SK-N-SH treated with all-trans-retinoic acid at 6 μM for 48 hours (cell line): ENCODE measurements around the gene ASB11.
A peak's percentile ranks its signal among the peaks of the same experiment; 100 is the strongest.

Source experiments
- ATAC-seq: fragments of 200-7000 bp; cut with Tn5 transposase; 3 replicates; pipeline ENCODE4 v1.9.1; 2020; ENCODE audit warnings: mild to moderate bottlenecking, moderate library complexity
- ARNTL ChIP-seq: fragments of 450-650 bp; formaldehyde crosslinking; IDR thresholded peaks from 2 replicates; pipeline ENCODE4 v1.5.0; 2020; ENCODE audit warnings: low read depth, mild to moderate bottlenecking, moderate library complexity, borderline replicate concordance
- CSDC2 ChIP-seq: fragments of 250-450 bp; sonication (Bioruptor Pico); IDR thresholded peaks from 2 replicates; pipeline ENCODE4 v1.5.0; 2020; ENCODE audit warnings: mild to moderate bottlenecking, moderate library complexity
- ESRRG ChIP-seq: fragments of 250-450 bp; sonication (Bioruptor Pico); IDR thresholded peaks from 2 replicates; pipeline ENCODE4 v1.6.1; 2021; ENCODE audit warnings: mild to moderate bottlenecking
- ISL1 ChIP-seq: fragments of 250-450 bp; sonication (Bioruptor Pico); IDR thresholded peaks from 2 replicates; pipeline ENCODE4 v2.1.2; 2022; ENCODE audit warnings: mild to moderate bottlenecking, moderate library complexity
- OSR1 ChIP-seq: fragments of 250-450 bp; sonication (Bioruptor Pico); IDR thresholded peaks from 2 replicates; pipeline ENCODE4 v1.8.0; 2022; ENCODE audit warnings: moderate library complexity, mild to moderate bottlenecking, inconsistent platforms
- PATZ1 ChIP-seq: fragments of 250-450 bp; sonication (Bioruptor Pico); IDR thresholded peaks from 2 replicates; pipeline ENCODE4 v1.8.0; 2020; ENCODE audit warnings: mild to moderate bottlenecking, moderate library complexity, borderline replicate concordance
- POU6F1 ChIP-seq: fragments of 250-450 bp; sonication (Bioruptor Pico); IDR thresholded peaks from 2 replicates; pipeline ENCODE4 v1.8.0; 2021; ENCODE audit warnings: low read depth, mild to moderate bottlenecking, moderate library complexity, borderline replicate concordance
- PPARA ChIP-seq: fragments of 250-450 bp; sonication (Bioruptor Pico); IDR thresholded peaks from 2 replicates; pipeline ENCODE4 v1.5.0; 2020; ENCODE audit warnings: mild to moderate bottlenecking, borderline replicate concordance
- RARB ChIP-seq: fragments of 250-450 bp; sonication (Bioruptor Pico); IDR thresholded peaks from 2 replicates; pipeline ENCODE4 v1.8.0; 2021; ENCODE audit warnings: mild to moderate bottlenecking, moderate library complexity
- SNAI2 ChIP-seq: fragments of 250-450 bp; sonication (Bioruptor Pico); IDR thresholded peaks from 2 replicates; pipeline ENCODE4 v1.5.0; 2020; ENCODE audit warnings: mild to moderate bottlenecking, moderate library complexity
- TCF4 ChIP-seq: fragments of 250-450 bp; sonication (Bioruptor Pico); IDR thresholded peaks from 2 replicates; pipeline ENCODE4 v1.8.0; 2021; ENCODE audit warnings: mild to moderate bottlenecking, moderate library complexity, borderline replicate concordance
- TOX ChIP-seq: fragments of 250-450 bp; sonication (Bioruptor Pico); IDR thresholded peaks from 2 replicates; pipeline ENCODE4 v1.8.0; 2021; ENCODE audit warnings: mild to moderate bottlenecking, moderate library complexity, borderline replicate concordance
- TSHZ2 ChIP-seq: fragments of 250-450 bp; sonication (Bioruptor Pico); IDR thresholded peaks from 2 replicates; pipeline ENCODE4 v1.5.0; 2020; ENCODE audit warnings: mild to moderate bottlenecking, moderate library complexity
- ZC3H10 ChIP-seq: fragments of 250-450 bp; sonication (Bioruptor Pico); IDR thresholded peaks from 2 replicates; pipeline ENCODE4 v1.5.1; 2021; ENCODE audit warnings: mild to moderate bottlenecking, moderate library complexity
- ZFP3 ChIP-seq: fragments of 250-450 bp; sonication (Bioruptor Pico); IDR thresholded peaks from 2 replicates; pipeline ENCODE4 v1.5.0; 2020; ENCODE audit warnings: mild to moderate bottlenecking, moderate library complexity
- ZFP30 ChIP-seq: fragments of 450-650 bp; formaldehyde crosslinking; IDR thresholded peaks from 2 replicates; pipeline ENCODE4 v1.5.0; 2022; ENCODE audit warnings: mild to moderate bottlenecking, moderate library complexity
- ZNF565 ChIP-seq: fragments of 450-650 bp; formaldehyde crosslinking; conservative IDR thresholded peaks from 2 replicates; pipeline ENCODE4 v1.5.0; 2020; ENCODE audit warnings: low read depth, mild to moderate bottlenecking, moderate library complexity
- ZNF70 ChIP-seq: fragments of 450-650 bp; formaldehyde crosslinking; IDR thresholded peaks from 2 replicates; pipeline ENCODE4 v1.5.0; 2020; ENCODE audit warnings: mild to moderate bottlenecking, moderate library complexity
- ZNF8 ChIP-seq: fragments of 450-650 bp; formaldehyde crosslinking; IDR thresholded peaks from 2 replicates; pipeline ENCODE4 v1.5.0; 2020; ENCODE audit warnings: mild to moderate bottlenecking, moderate library complexity

Gene ASB11

GRCh38 chrX:15242899-15243555 is 72.4 kb downstream of the ASB11 start:
- no peak for TF ChIP-seq TCF4
- TF ChIP-seq SNAI2, result no peak
- no peak for TF ChIP-seq PATZ1 (CRISPR knock-in tag)
- TF ChIP-seq ESRRG (CRISPR knock-in tag), result no peak
- no peak for TF ChIP-seq ARNTL (CRISPR knock-in tag)
- no peak for TF ChIP-seq ISL1 (CRISPR knock-in tag)
- TF ChIP-seq RARB, result no peak
- no peak for TF ChIP-seq ZC3H10 (CRISPR knock-in tag)
- TF ChIP-seq ZNF8, result no peak
- no peak for TF ChIP-seq ZNF70 (CRISPR knock-in tag)
- no peak for TF ChIP-seq ZNF565
- peak; percentile 76 for ATAC-seq

GRCh38 chrX:15241301-15241700 is 74.1 kb downstream of the ASB11 start:
- no peak for ATAC-seq
- TF ChIP-seq TSHZ2 (CRISPR knock-in tag), result no peak
- no peak for TF ChIP-seq POU6F1 (CRISPR knock-in tag)
- TF ChIP-seq ARNTL (CRISPR knock-in tag), result no peak
- TF ChIP-seq ZFP3 (CRISPR knock-in tag), result no peak
- no peak for TF ChIP-seq TOX (CRISPR knock-in tag)
- no peak for TF ChIP-seq ISL1 (CRISPR knock-in tag)
- TF ChIP-seq SNAI2, result no peak
- TF ChIP-seq CSDC2 (CRISPR knock-in tag), result no peak
- TF ChIP-seq OSR1, result no peak

- TF ChIP-seq ZFP30, result no peak
- TF ChIP-seq ESRRG (CRISPR knock-in tag), result no peak
- no peak for TF ChIP-seq PATZ1 (CRISPR knock-in tag)
- TF ChIP-seq ZNF70 (CRISPR knock-in tag), result no peak
- no peak for TF ChIP-seq TSHZ2 (CRISPR knock-in tag)
- no peak for TF ChIP-seq POU6F1 (CRISPR knock-in tag)
- TF ChIP-seq PPARA (CRISPR knock-in tag), result no peak
- TF ChIP-seq CSDC2 (CRISPR knock-in tag), result no peak
- no peak for TF ChIP-seq ZFP3 (CRISPR knock-in tag)
- TF ChIP-seq ARNTL (CRISPR knock-in tag), result no peak
- no peak for TF ChIP-seq ZNF565
- TF ChIP-seq TCF4, result no peak
- no peak for ATAC-seq
Measured at GRCh38 chrX:15240414-15240813, 75.0 kb downstream of the ASB11 start.
